IMR-90 (cell line): ENCODE results near the gene ZNF346.

Experiments used
- MXI1 ChIP-seq: IDR thresholded peaks from 2 replicates; pipeline ENCODE4 v1.6.1; 2012; ENCODE audit warnings: low read depth, mild to moderate bottlenecking, low read length, moderate library complexity, borderline replicate concordance
- POLR2A ChIP-seq: IDR thresholded peaks from 2 replicates; pipeline ENCODE4 v1.6.1; 2012; ENCODE audit warnings: mild to moderate bottlenecking, low read depth, low read length
- RAD21 ChIP-seq: IDR thresholded peaks from 2 replicates; pipeline ENCODE4 v1.6.1; 2012; ENCODE audit warnings: low read length, improper control_type of control experiment

GRCh38 chr5:177066224-177066623 is 43.7 kb downstream of the ZNF346 start:
- TF ChIP-seq RAD21 (no peak), POLR2A (no peak), MXI1 (no peak)
